HG03095 (cell line): ENCODE results near the gene BBS2.

ENCODE experiments used
- ATAC-seq: cut with Tn5 transposase; IDR thresholded peaks from one replicate; pipeline ENCODE4 v1.9.1; 2021; ENCODE audit warnings: moderate library complexity; ENCODE audit not compliant: unreplicated experiment

The BBS2 gene

DNA sequence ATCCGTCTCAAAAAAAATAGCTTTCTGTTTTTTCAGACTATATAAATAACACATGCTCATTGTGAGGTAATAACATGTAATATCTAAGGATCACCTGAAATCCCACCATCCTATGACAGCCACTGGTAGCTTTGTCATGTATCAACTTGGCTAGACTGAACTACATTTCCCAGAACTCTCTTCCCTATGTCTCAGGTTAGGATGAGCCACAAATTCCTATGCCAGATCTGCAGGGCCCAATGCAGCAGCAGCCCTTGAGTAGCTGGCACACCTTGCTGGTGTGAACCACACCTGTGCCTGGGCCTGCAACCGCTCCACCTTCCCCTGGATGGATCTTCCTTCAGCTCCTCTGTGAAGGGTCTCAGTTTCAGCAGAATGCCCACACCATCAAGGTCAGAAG, 40.4 kb downstream of the BBS2 start:
- no peak for ATAC-seq

DNA sequence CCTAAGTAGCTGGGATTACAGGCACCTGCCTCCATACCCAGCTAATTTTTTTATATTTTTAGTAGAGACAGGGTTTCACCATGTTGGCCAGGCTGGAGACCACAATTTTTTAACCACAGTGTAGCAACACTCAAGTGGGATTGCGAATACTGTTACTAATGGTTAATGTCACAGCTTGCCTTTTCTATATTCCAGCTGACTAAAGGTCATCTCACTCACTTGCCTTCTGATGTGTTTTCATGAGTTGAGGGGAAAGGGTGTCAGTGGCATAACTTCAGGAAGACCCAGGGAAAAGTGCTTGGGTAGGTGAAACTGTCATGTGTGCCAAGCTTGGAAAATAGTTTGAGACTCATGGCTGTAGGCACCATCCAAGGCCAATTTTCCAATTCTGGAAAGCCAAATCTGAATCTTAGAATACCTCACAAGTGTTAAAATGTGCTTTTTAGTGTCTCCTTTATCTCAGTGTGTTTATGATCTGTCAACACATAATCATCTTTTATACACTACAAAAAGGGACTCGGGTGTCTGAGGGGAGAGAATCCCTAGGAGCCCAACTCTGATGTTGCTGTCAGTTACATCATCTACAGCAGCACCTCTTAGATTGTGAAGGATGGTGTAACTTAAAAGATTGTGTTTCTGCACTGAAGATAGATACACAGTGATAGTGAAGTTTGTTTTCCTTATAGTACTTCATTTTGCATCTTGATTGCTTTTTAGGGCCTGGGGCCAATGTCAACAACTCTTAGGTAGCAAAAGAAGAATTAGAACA, 41.4 kb downstream of the BBS2 start:
- ATAC-seq, result no peak

GRCh38 chr16:56477096-56477878, 42.5 kb downstream of the BBS2 start:
- no peak for ATAC-seq

- ATAC-seq, result no peak
These were observed 44.6 kb downstream of the BBS2 start for GRCh38 chr16:56475201-56475600.

DNA sequence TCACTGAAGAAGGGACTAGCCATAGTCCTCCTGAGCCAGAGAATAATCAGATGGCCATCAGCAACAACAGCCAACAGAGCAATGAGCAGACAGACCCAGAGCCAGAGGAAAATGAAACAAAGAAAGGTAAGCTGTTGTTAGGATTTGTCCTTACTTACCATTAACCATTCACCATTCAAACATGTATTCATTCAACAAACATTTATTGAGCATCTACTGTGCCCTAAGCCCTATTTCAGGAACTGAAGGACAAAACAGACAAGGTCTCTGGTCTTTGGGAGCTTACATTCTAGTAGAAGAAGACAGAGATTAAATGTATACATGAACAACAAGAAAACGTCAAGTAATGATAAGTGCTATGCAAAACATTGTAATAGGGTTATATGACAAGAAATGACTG, 49.2 kb downstream of the BBS2 start:
- ATAC-seq, result no peak

DNA sequence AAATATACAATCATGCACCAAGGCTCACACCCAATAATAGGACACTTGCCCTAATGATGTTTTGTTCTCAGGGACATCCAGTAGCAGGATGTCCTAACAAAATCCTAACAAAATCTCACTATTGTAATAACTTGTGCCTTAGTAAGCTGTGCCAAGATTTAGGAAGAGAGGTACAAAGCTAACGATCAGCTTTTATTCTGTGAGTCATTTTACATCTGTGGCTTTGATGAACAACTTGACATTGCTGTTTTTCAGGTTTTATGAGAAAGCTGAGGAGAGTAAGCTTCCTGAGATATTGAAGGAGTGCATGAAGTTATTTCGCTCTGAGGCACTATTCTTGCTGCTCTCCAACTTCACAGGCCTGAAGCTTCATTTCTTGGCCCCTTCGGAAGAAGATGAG, 49.6 kb downstream of the BBS2 start:
- no peak for ATAC-seq

DNA sequence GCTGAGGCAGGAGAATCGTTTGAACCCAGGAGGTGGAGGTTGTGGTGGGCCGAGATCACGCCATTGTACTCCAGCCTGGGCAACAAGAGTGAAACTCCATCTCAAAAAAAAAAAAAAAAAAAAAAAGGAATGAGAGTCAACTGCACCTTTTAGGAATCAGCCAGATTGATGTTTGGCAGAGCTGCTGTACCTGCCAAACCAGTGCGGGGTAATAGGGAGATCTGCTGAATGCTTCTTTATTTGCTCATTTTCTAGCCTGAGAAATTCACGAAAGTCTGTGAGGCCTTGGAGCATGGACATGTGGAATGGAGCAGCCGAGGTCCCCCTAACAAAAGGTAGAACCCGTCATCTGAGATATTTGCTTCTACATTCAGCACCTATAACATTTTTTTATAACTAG, 50.1 kb downstream of the BBS2 start:
- no peak for ATAC-seq

GRCh38 chr16:56468800-56469199, 51.0 kb downstream of the BBS2 start:
- no peak for ATAC-seq

DNA sequence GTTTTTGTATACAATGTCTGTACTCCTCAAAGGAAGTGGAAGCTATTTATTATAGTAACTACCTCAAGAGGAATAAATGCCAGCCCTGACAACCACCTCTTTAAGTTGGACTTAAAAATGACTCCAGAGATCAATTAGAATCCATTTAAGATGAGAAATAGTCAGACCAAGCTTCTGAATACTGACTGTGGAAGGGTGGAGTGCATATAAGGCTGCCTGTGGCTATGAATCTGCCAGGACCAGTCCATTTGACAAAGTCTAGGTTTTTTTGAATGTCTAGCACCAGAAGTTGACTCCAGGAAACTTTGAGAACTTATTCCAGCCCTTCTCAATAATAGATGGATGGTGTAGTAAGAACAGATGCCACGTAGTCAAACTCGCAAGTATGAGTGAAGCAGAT, 53.5 kb downstream of the BBS2 start:
- no peak for ATAC-seq

DNA sequence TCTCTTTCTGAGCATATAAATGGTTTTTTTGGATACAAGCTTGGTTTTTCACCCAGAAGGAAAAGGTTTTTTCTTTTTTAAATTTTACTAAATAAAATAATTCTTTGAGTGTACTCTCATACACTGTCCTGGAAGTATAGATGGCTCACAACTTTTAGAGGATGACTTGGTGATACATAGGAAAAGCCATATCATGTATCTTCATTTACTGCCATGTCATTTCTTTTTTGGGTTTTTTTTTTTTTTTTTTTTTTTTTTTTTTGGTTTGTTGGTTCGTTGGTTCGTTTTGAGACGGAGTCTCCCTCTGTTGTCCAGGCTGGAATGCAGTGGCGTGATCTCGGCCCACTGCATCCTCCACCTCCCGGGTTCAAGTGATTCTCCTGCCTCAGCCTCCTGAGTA, 56.7 kb downstream of the BBS2 start:
- ATAC-seq, result no peak

GRCh38 chr16:56462064-56462796, 57.6 kb downstream of the BBS2 start:
- no peak for ATAC-seq

- no peak for ATAC-seq
These were observed 59.7 kb downstream of the BBS2 start for GRCh38 chr16:56460101-56460500.

DNA sequence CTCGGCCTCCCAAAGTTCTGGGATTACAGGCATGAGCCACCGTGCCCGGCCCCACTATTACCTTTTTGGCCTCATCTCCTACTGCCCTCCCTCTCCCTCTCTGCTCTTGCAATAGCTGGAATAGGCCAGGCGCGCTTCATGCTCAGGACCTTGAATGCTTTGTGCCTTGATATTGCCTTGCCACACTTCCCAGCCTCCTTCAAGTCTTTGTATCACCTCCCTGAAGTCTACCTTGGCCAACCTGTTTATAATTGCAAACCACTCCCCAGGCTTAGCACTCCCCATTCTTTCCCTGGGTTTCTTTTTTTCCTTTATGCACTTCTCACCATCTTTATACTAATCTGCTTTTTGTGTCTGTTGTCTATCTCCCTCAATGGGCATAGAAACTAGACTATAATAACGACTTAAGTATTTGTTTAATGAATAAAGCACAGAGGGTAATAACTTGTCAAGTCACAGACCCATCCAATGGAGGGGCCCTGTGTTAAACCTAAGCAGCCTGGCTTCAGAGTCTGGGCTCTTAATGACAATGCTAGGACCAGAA, 61.8 kb downstream of the BBS2 start:
- ATAC-seq, result no peak

DNA sequence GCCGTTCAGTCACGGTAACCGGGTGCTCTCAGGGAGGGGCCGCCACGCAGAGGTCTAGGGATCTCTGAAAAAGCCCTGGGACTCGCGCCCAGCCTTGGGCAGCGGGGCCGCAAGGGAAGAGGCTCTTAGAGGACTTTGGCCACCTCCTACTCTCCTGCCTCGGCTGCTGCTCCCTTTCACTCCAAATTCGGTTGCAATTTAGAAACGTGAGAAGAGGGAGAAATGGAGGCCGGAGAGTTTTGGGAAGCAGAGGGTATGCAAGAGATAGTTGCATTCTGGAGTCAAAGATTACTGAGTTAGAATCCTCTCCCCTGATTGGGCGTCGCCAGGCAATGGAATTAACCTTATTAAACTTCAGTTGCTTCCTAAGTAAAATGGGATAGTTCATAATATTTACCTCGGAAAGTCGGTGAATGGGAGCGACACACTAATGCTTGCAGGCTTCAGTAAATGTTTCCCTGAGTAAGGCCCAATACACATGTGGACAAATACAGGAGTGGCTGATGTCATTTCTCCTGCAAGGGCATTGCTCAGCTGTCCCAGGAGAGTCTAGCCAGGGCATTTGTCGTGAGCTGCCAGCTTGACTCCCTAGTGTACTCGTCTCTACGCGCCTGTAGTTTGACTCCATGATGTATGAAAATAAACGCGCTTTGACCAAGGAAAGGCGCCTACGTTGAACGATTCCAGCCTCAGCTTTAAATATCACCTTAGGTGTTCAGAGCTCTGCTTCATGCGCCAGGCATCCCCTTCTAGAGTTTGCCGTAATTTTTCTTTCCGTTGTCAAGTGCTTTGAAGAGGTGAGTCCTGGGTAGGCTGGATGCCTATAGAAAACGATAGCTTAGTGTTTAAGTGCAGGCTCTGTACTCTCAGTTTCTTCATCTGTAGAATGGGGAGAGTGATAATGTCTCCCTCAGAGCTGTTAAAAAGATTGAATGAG, 67.8 kb downstream of the BBS2 start:
- peak; percentile 30 for ATAC-seq

- ATAC-seq, result peak; percentile 96
These were observed 68.7 kb downstream of the BBS2 start, which contains the start of the genes NUDT21 and OGFOD1 for GRCh38 chr16:56450986-56451752. NUDT21 (minus strand) TSS chr16:56451332; CDS start chr16:56451202, 130 bp downstream. OGFOD1 (plus strand) TSS chr16:56451554; CDS start chr16:56451613, 59 bp downstream.

DNA sequence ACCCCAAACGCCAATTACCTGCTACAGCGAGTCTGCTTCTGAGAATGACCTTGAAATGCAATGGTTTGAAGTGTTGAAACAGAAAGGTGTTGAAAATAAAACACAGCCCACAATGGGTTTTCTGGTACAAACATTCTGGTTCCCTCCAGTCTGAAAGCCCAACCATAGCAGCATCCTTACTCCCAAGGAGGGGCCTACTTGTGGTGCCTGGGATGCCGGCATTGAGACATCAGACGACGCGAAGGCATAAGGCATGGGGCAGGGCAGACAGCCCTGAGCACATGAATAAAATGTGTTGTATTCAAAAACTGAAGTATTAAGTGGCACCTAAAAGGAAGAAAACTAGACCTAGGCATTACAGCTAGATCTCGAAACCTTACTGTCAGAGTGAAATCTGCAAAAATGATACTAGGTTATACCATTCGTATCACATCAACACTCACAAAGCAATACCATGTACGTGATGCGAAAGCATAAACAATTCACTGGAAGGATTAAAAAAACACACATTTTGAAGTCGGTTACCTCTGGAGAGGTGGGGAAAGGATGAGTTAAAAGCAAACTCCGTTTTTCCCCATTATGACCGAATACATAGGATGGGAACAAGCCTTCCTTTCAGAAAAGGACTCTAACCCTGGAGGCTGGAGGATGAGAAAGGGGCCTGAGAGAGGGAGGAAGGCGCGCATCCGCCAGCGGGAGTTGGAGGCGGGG, 69.4 kb downstream of the BBS2 start:
- peak; percentile 22 for ATAC-seq

DNA sequence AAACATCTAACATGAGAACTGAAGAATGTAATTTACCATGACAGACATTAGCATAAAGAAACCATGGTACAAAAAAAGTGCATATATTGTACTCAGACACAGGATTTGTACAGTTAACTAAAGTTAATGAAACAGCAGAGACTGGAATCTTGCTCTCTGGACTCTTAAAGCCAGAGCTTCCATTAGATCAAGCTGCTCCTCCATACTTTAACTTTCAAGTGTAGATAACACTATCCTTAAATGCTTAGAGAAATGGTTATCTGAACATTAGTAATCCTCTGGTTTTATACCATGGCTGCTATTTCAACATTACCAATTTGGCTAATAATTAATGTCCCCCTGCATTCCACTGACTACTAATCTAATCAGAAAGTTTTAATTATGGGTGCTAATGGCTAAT, 71.8 kb downstream of the BBS2 start:
- no peak for ATAC-seq

- no peak for ATAC-seq
These were observed 72.5 kb downstream of the BBS2 start for GRCh38 chr16:56447286-56447685.

DNA sequence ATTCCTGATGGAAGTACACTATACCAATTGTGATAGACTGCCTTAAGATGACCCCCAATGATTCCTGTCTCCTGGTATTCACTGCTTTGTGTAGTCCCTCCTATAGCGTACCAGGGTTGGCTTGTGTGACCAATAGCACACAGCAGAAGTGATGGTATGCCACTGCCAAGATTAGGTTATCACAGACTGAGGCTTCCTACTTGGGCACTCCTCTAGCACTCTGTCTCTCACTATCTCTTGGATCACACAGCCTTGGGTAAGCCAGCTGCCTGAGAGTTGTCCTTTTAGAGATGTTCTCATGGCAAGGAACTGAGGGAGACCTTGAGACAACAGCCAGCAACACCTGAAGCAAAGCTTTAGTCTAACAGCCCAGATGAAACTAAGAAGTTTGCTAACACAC, 81.8 kb downstream of the BBS2 start:
- ATAC-seq, result no peak
